Measurements from ENCODE around the gene METTL16. TPM values are rescaled to one million over a fixed set of nuclear protein-coding genes. Genes with fewer than 3 reads are reported as not detected.
A peak's percentile ranks its signal among the peaks of the same experiment; 100 is the strongest.

METTL16 gene
- total and polyA plus RNA-seq, 12 donors = 9.9 to 31.9 (median 26.5) TPM

GRCh38 chr17:2372180-2372579 is 139.5 kb downstream of the METTL16 start:
- H3K36me3 ChIP-seq = peaks cover 0 to 71% (median 3%) of the 10 kb centered on the region in 9 donors
- TF ChIP-seq CTCF (IDR thresholded peaks at IDR 0.05) = no peak
- no peaks in the 10 kb centered on the region for H3K27me3 ChIP-seq
- 95 to 96% methylated on average over 25 to 26 of the region's 26 CpGs for WGBS, 2 donors
- H3K27ac ChIP-seq = no peak overlapping the region
- peaks cover 12 to 30% (median 19%) of the 10 kb centered on the region in 9 donors for H3K4me1 ChIP-seq
- no peak for ATAC-seq
- no peak overlapping the region for H3K4me3 ChIP-seq
- intact Hi-C loops (cut with DNase I) = no loop called here
- H3K9me3 ChIP-seq = no peaks in the 10 kb centered on the region
- no peak for DNase-seq

DNA sequence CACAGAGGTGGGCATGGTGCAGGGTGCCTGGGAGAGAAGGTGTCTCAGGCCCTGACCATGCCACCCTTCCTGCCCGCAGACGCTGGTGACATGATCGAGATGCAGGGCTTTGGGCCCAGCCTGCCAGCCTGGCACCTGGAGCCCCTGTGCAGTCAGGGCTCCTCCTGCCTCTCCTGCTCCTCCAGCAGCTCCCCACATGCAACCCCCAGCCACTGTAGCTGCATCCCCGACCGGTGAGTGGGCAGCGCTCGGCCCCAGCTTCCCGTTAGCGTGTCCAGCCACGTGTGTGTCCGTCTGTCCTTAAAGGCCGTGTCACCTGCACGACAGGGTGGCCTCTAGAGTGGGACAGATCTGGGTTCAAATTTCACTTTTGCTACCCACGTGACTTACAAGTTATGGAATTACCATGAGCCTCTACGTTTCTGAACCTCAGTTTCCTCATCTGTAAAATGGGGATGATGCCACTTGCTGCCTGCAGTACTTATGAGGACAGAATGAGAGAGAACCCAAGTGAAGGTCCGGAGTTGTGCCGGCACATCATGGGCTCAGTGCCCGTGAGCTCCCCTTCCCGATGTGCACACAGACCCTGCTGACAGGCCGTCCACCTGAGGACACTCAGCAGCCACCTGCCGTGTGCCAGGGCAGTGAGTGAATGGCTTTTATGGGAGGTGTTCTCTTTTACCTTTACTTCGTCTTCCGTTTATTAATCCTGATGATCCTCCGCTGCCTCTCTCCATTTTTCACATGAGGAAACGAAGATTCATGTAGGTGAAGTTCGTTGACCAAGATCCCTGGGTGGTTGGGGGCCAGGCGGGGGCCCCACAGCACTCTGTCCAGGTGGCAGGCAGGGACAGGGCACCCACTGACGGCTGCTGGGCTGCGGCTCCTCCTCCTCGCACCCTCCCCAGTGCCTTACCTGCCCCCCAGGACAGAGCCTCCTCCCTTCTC is 140.2 kb downstream of the METTL16 start:
- Histone ChIP-seq H3K27ac (no peak overlapping the region), H3K4me3 (no peak overlapping the region), H3K27me3 (no peaks in the 10 kb centered on the region), H3K4me1 (peaks cover 12 to 30% (median 19%) of the 10 kb centered on the region in 9 donors), H3K36me3 (peaks cover 0 to 71% (median 3%) of the 10 kb centered on the region in 9 donors), H3K9me3 (no peaks in the 10 kb centered on the region)
- 95% methylated on average over 30 of the region's 30 CpGs for WGBS, 2 donors
- DNase-seq = no peak
- ATAC-seq = no peak
- intact Hi-C loops (cut with DNase I) = no loop called here
- no peak for TF ChIP-seq CTCF (IDR thresholded peaks at IDR 0.05)

DNA sequence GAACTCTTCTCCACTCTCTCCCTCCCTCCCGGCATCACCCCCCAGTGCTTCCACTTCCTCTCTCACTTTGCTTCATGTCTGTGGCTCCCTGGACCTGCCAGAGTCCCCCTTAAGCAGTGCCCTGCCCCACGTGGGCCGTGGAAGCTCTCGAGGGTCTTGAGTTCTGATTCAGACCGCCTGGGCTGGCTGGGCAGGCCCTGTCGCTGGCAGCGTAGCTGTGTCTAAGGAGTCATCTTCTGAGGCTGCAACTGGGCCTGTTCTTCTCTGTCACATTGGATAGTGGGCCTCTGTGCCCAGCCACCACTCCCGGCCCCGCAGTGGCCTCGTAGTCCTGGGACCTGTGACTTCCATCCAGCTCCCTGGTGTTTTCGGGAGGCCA is 141.5 kb downstream of the METTL16 start:
- WGBS, 2 donors = 88 to 90% methylated on average over 11 of the region's 11 CpGs
- Histone ChIP-seq H3K27me3 (no peaks in the 10 kb centered on the region), H3K4me1 (peaks cover 12 to 30% (median 19%) of the 10 kb centered on the region in 9 donors), H3K36me3 (peaks cover 0 to 70% (median 0%) of the 10 kb centered on the region in 9 donors), H3K4me3 (no peak overlapping the region), H3K9me3 (no peaks in the 10 kb centered on the region), H3K27ac (no peak overlapping the region)
- TF ChIP-seq CTCF (IDR thresholded peaks at IDR 0.05) = no peak
- intact Hi-C loops (cut with DNase I) = no loop called here
- DNase-seq = no peak
- no peak for ATAC-seq

GRCh38 chr17:2369551-2370210 is 142.0 kb downstream of the METTL16 start:
- 67 to 69% methylated on average over 20 of the region's 20 CpGs for WGBS, 2 donors

More at GRCh38 chr17:2369551-2370210, 142.0 kb downstream of the METTL16 start:
- no peak overlapping the region for H3K27ac ChIP-seq
- TF ChIP-seq CTCF (IDR thresholded peaks at IDR 0.05) = peak in 2 of 9 donors; percentile 4 to 10
- intact Hi-C loops (cut with DNase I) = loop anchor here in 2 of 10 donors (10.0 kb wide), 1 partner anchor 45 kb away; no protein-coding TSS in a partner anchor
- DNase-seq = no peak
- peak in 4 of 8 donors; percentile 7 to 25 (median 10) for ATAC-seq
- peaks cover 14 to 35% (median 23%) of the 10 kb centered on the region in 9 donors for H3K4me1 ChIP-seq
- peaks cover 0 to 69% (median 0%) of the 10 kb centered on the region in 9 donors for H3K36me3 ChIP-seq
- no peaks in the 10 kb centered on the region for H3K27me3 ChIP-seq
- H3K4me3 ChIP-seq = no peak overlapping the region
- no peaks in the 10 kb centered on the region for H3K9me3 ChIP-seq

Measured in heart right ventricle (tissue), 16 donors.